Liver (tissue), 9 donors: ENCODE data around the gene GREB1. TPM values are rescaled to one million over a fixed set of nuclear protein-coding genes. Genes with fewer than 3 reads are reported as not detected.

Experiments
- DNase-seq: peaks from one replicate; pipeline ENCODE4 v3.0.0-alpha.2; 2017; ENCODE audit warnings: low spot score
- H3K27ac ChIP-seq, 2 donors: one replicate each; pipeline ENCODE4 v1.7.0; 2013; ENCODE audit warnings: inconsistent platforms in 2 of 2, low read length in 2 of 2, control low read depth in 1 of 2, low read depth in 1 of 2, mild to moderate bottlenecking in 1 of 2
- H3K27me3 ChIP-seq, 4 donors: one replicate each; pipeline versions ENCODE4 v1.6.1 to v1.7.0; 2013; ENCODE audit warnings: low read length in 3 of 4, inconsistent platforms in 1 of 4, mild to moderate bottlenecking in 1 of 4, moderate library complexity in 1 of 4; ENCODE audit not compliant: control insufficient read depth in 4 of 4, insufficient read depth in 4 of 4
- H3K36me3 ChIP-seq, 4 donors: one replicate each; pipeline versions ENCODE4 v1.6.1 to v1.7.0; 2013; ENCODE audit warnings: low read length in 3 of 4, mild to moderate bottlenecking in 3 of 4, low read depth in 1 of 4, moderate library complexity in 1 of 4; ENCODE audit not compliant: control insufficient read depth in 4 of 4, insufficient read depth in 3 of 4
- H3K4me1 ChIP-seq, 4 donors: one replicate each; pipeline versions ENCODE4 v1.6.1 to v1.7.0; 2013; ENCODE audit warnings: low read length in 3 of 4, mild to moderate bottlenecking in 3 of 4, moderate library complexity in 1 of 4; ENCODE audit not compliant: control insufficient read depth in 4 of 4, insufficient read depth in 4 of 4
- H3K4me3 ChIP-seq, 3 donors: one replicate each; pipeline versions ENCODE4 v1.6.1 to v1.7.0; 2013; ENCODE audit warnings: low read length in 3 of 3, control low read depth in 1 of 3, low read depth in 1 of 3, mild to moderate bottlenecking in 1 of 3
- H3K9ac ChIP-seq, 2 donors: one replicate each; pipeline ENCODE4 v1.7.0; 2013; ENCODE audit warnings: low read length in 2 of 2, mild to moderate bottlenecking in 2 of 2, moderate library complexity in 2 of 2, control low read depth in 1 of 2, low read depth in 1 of 2
- H3K9me3 ChIP-seq, 4 donors: one replicate each; pipeline versions ENCODE4 v1.6.1 to v1.7.0; 2013; ENCODE audit warnings: low read length in 3 of 4; ENCODE audit not compliant: control insufficient read depth in 4 of 4
- EGR1 ChIP-seq, 2 donors: IDR thresholded peaks; 2 replicates each; pipeline ENCODE4 v1.6.1; 2016 to 2018; ENCODE audit warnings: antibody characterized with exemption in 2 of 2, low read depth in 2 of 2
- FOXA1 ChIP-seq: IDR thresholded peaks from 2 replicates; pipeline ENCODE4 v1.6.1; 2016; ENCODE audit warnings: antibody characterized with exemption
- FOXA2 ChIP-seq: IDR thresholded peaks from 2 replicates; pipeline ENCODE4 v1.6.1; 2016; ENCODE audit warnings: antibody characterized with exemption
- GABPA ChIP-seq, 2 donors: IDR thresholded peaks in 1 of 2; conservative IDR thresholded peaks in 1 of 2; 2 replicates each; pipeline ENCODE4 v1.6.1; 2016; ENCODE audit warnings: antibody characterized with exemption in 2 of 2, mild to moderate bottlenecking in 1 of 2, moderate library complexity in 1 of 2
- HNF4A ChIP-seq, 2 donors: conservative IDR thresholded peaks; 2 replicates each; pipeline ENCODE4 v1.6.1; 2016; ENCODE audit warnings: antibody characterized with exemption in 2 of 2, mild to moderate bottlenecking in 2 of 2
- HNF4G ChIP-seq: IDR thresholded peaks from 2 replicates; pipeline ENCODE4 v1.6.1; 2016; ENCODE audit warnings: antibody characterized with exemption
- NR2F2 ChIP-seq: IDR thresholded peaks from 2 replicates; pipeline ENCODE4 v1.6.1; 2016; ENCODE audit warnings: antibody characterized with exemption
- RAD21 ChIP-seq, 2 donors: IDR thresholded peaks; 2 replicates each; pipeline ENCODE4 v1.6.1; 2016; ENCODE audit warnings: antibody characterized with exemption in 2 of 2, mild to moderate bottlenecking in 2 of 2
- SP1 ChIP-seq: IDR thresholded peaks from 2 replicates; pipeline ENCODE4 v1.6.1; 2018; ENCODE audit warnings: antibody characterized with exemption, mild to moderate bottlenecking
- YY1 ChIP-seq: IDR thresholded peaks from 2 replicates; pipeline ENCODE4 v1.6.1; 2016; ENCODE audit warnings: antibody characterized with exemption, mild to moderate bottlenecking
- WGBS: extraction: QIAGEN DNeasy Blood & Tissue Kit; methylation state at CpG from one replicate; pipeline ENCODE4 v1.1.7; 2013; 5-methylcytosine and 5-hydroxymethylcytosine counted together
- polyA plus RNA-seq, 2 donors: library from polyadenylated mRNA; stranded (reverse) in 1 of 2; unstranded in 1 of 2; fragments of 200-250 nt in 1 of 2; fragments of >200 nt in 1 of 2; fragmentation: Nextera tagmentation in 1 of 2; extraction: Ambion mirVana in 1 of 2; gene quantifications; one replicate each; pipeline versions ENCODE4 v1.2.1 to v1.2.3, GENCODE V29; 2013 to 2015
- total RNA-seq, 2 donors: library from RNA; depleted of rRNA; stranded (reverse); fragments of >200 nt; gene quantifications; one replicate each; pipeline ENCODE4 v1.2.3, GENCODE V29; 2014
- TF ChIP-seq, protein P1 (sequence below): fragments of 150-350 bp; IDR thresholded peaks from 2 replicates; pipeline ENCODE4 v1.5.1; 2017; ENCODE audit warnings: improper control_type of control experiment, low read depth, low read length; ENCODE audit not compliant: missing input control
- TF ChIP-seq, protein P2 (sequence below): IDR thresholded peaks from 2 replicates; pipeline ENCODE4 v1.6.1; 2016; ENCODE audit warnings: antibody characterized with exemption
- TF ChIP-seq, protein P3 (sequence below): IDR thresholded peaks from 2 replicates; pipeline ENCODE4 v1.6.1; 2016; ENCODE audit warnings: antibody characterized with exemption
- TF ChIP-seq, protein P4 (sequence below): IDR thresholded peaks from 2 replicates; pipeline ENCODE4 v1.6.1; 2016; ENCODE audit warnings: antibody characterized with exemption
- TF ChIP-seq, protein P5 (sequence below): IDR thresholded peaks from 2 replicates; pipeline ENCODE4 v1.6.1; 2016; ENCODE audit warnings: antibody characterized with exemption, mild to moderate bottlenecking
- donor health status: healthy.
- donor health status: healthy.
- donor health status: healthy.
- donor health status: healthy.
- donor health status: healthy.

The GREB1 gene
- total and polyA plus RNA-seq, 4 donors = 1.0 to 6.3 (median 3.6) TPM

DNA sequence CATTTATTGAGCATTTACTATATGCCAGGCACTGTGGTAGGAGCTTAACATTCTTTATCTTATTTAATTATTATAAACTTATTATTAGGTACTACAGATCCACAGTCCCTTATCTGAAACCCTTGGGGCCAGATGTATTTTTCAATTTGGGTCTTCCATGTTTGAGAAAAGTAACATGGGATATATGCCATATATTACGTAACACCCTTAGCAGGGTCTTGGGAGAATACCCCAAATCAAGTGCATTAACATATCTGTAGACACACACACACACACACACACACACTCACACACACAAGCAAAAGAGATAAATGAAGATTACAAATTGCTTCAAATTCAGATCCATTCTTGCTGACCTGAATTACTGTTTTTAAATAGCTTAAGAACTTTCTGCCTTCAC, 122.4 kb downstream of the GREB1 start (continued):
- TF ChIP-seq, protein P1, sequence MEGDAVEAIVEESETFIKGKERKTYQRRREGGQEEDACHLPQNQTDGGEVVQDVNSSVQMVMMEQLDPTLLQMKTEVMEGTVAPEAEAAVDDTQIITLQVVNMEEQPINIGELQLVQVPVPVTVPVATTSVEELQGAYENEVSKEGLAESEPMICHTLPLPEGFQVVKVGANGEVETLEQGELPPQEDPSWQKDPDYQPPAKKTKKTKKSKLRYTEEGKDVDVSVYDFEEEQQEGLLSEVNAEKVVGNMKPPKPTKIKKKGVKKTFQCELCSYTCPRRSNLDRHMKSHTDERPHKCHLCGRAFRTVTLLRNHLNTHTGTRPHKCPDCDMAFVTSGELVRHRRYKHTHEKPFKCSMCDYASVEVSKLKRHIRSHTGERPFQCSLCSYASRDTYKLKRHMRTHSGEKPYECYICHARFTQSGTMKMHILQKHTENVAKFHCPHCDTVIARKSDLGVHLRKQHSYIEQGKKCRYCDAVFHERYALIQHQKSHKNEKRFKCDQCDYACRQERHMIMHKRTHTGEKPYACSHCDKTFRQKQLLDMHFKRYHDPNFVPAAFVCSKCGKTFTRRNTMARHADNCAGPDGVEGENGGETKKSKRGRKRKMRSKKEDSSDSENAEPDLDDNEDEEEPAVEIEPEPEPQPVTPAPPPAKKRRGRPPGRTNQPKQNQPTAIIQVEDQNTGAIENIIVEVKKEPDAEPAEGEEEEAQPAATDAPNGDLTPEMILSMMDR = no peak
- TF ChIP-seq EGR1 (IDR thresholded peaks at IDR 0.05; ENCODE audit: low read depth in 2 of 2) = no peak

DNA sequence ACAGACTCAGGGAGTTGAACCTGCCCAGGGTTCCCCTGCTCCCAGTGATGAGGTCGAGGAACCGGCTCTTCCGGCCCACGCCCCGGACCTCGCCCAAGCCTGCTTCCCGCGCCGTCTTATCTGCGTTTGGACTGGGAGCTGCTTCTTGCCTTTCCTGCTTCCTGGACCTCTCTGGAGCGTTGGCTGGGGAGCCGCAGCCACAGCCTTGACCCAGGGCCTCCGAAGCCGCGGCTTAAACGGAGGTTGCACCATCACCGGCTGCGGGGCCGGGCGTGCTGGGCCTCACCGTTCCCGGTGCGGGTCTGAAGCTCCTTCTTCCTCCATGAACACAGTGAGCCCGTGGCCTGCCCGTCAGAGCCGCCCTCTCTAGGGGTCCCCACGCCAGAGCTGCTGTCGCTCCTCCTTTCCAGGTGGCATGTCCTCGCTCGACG, 122.8 kb downstream of the GREB1 start:
- H3K4me3 ChIP-seq = no peak overlapping the region
- DNase-seq = no peak
- no peak overlapping the region for H3K27ac ChIP-seq
- TF ChIP-seq, protein P2, sequence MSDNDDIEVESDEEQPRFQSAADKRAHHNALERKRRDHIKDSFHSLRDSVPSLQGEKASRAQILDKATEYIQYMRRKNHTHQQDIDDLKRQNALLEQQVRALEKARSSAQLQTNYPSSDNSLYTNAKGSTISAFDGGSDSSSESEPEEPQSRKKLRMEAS = no peak
- no peak for TF ChIP-seq RAD21 (IDR thresholded peaks at IDR 0.05)
- TF ChIP-seq YY1 = no peak
- TF ChIP-seq, protein P3, sequence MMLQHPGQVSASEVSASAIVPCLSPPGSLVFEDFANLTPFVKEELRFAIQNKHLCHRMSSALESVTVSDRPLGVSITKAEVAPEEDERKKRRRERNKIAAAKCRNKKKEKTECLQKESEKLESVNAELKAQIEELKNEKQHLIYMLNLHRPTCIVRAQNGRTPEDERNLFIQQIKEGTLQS = no peak
- no peak for TF ChIP-seq SP1
- TF ChIP-seq, protein P4, sequence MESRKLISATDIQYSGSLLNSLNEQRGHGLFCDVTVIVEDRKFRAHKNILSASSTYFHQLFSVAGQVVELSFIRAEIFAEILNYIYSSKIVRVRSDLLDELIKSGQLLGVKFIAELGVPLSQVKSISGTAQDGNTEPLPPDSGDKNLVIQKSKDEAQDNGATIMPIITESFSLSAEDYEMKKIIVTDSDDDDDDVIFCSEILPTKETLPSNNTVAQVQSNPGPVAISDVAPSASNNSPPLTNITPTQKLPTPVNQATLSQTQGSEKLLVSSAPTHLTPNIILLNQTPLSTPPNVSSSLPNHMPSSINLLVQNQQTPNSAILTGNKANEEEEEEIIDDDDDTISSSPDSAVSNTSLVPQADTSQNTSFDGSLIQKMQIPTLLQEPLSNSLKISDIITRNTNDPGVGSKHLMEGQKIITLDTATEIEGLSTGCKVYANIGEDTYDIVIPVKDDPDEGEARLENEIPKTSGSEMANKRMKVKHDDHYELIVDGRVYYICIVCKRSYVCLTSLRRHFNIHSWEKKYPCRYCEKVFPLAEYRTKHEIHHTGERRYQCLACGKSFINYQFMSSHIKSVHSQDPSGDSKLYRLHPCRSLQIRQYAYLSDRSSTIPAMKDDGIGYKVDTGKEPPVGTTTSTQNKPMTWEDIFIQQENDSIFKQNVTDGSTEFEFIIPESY = no peak
- TF ChIP-seq FOXA1 = no peak
- TF ChIP-seq, protein P5, sequence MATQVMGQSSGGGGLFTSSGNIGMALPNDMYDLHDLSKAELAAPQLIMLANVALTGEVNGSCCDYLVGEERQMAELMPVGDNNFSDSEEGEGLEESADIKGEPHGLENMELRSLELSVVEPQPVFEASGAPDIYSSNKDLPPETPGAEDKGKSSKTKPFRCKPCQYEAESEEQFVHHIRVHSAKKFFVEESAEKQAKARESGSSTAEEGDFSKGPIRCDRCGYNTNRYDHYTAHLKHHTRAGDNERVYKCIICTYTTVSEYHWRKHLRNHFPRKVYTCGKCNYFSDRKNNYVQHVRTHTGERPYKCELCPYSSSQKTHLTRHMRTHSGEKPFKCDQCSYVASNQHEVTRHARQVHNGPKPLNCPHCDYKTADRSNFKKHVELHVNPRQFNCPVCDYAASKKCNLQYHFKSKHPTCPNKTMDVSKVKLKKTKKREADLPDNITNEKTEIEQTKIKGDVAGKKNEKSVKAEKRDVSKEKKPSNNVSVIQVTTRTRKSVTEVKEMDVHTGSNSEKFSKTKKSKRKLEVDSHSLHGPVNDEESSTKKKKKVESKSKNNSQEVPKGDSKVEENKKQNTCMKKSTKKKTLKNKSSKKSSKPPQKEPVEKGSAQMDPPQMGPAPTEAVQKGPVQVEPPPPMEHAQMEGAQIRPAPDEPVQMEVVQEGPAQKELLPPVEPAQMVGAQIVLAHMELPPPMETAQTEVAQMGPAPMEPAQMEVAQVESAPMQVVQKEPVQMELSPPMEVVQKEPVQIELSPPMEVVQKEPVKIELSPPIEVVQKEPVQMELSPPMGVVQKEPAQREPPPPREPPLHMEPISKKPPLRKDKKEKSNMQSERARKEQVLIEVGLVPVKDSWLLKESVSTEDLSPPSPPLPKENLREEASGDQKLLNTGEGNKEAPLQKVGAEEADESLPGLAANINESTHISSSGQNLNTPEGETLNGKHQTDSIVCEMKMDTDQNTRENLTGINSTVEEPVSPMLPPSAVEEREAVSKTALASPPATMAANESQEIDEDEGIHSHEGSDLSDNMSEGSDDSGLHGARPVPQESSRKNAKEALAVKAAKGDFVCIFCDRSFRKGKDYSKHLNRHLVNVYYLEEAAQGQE = no peak
- WGBS = 70% methylated on average over 31 of the region's 31 CpGs
- H3K9me3 ChIP-seq = no peaks in the 10 kb centered on the region
- H3K36me3 ChIP-seq = no peaks in the 10 kb centered on the region
- H3K27me3 ChIP-seq = no peaks in the 10 kb centered on the region
- H3K9ac ChIP-seq = no peak overlapping the region
- H3K4me1 ChIP-seq = no peaks in the 10 kb centered on the region

DNA sequence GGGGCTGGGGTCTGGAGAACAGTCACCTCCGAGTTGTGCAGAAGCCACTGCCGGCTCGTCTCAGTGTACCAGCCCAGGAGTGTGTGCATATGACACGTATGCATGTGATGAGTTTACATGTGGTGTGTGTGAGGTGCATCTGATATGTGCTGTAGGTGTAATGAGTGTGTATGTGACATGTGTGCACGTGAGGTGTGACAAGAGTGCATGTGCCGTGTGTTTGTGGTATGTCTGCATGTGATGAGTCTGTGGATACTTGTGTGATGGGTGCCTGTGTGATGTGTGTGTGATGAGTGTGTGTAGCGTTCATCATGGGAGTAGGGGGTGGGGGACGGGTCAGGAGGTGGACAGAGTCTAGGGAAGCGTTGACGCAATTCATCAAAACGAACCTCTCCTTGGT, 123.3 kb downstream of the GREB1 start:
- Histone ChIP-seq H3K4me3 (no peak overlapping the region), H3K4me1 (no peaks in the 10 kb centered on the region), H3K9me3 (no peaks in the 10 kb centered on the region), H3K36me3 (no peaks in the 10 kb centered on the region), H3K27ac (no peak overlapping the region), H3K27me3 (no peaks in the 10 kb centered on the region), H3K9ac (no peak overlapping the region)
- DNase-seq = no peak
- 87% methylated on average over 11 of the region's 11 CpGs for WGBS
- TF ChIP-seq, protein P4 = no peak
- no peak for TF ChIP-seq HNF4G
- TF ChIP-seq EGR1 (IDR thresholded peaks at IDR 0.05; ENCODE audit: low read depth in 2 of 2) = no peak
- TF ChIP-seq FOXA2 = no peak
- TF ChIP-seq HNF4A (conservative IDR thresholded peaks at IDR 0.05) = no peak
- no peak for TF ChIP-seq NR2F2
- TF ChIP-seq, protein P1 = no peak
- TF ChIP-seq GABPA (IDR thresholded peaks at IDR 0.05 in 1 of 2, conservative IDR thresholded peaks at IDR 0.05 in 1 of 2) = no peak
- no peak for TF ChIP-seq SP1
- TF ChIP-seq, protein P3 = no peak
- TF ChIP-seq, protein P2 = no peak
